Stimulated activated CD4-positive, alpha-beta T cell treated with anti-CD3 and anti-CD28 coated beads, Interleukin-4, amount 100 ng/mL, for 1 hour (primary cell): ENCODE measurements around the gene ADGRD1.
"Not testable (repeated sequence)": the region's sequence is repeated elsewhere in the genome, so short reads cannot be mapped to it uniquely, and the experiment has no call there.

Source experiments
- DNase-seq: peaks from one replicate; pipeline ENCODE4 v3.0.0-alpha.2; 2020

ADGRD1 gene

GRCh38 chr12:130953771-130954543 lies at the start of gene ADGRD1:
Gene ADGRD1, plus strand, starts transcription at chr12:130953907. Its CDS starts 559 bp downstream, at chr12:130954466.
- no peak for DNase-seq

DNA sequence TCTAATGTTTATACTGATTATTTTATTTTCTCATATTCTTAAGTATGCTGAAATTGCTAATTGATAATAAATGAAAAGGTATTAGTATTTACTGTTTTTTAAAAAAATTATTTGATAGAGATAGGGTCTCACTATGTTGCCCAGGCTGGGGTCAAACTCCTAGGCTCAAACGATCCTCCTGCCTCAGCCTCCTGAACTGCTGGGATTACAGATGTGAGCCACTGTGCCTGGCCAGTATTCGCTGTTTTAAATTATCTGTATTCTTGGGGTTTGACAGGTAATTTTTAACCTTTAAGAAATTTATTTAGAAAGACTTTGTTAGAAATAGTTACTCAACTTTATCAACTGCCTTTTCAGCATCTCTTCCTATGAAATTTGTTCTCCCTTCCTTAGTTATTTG lies 49.6 kb upstream of the ADGRD1 start:
- no peak for DNase-seq

GRCh38 chr12:130904936-130905455 lies 48.7 kb upstream of the ADGRD1 start:
- DNase-seq, result not testable (repeated sequence)

DNA sequence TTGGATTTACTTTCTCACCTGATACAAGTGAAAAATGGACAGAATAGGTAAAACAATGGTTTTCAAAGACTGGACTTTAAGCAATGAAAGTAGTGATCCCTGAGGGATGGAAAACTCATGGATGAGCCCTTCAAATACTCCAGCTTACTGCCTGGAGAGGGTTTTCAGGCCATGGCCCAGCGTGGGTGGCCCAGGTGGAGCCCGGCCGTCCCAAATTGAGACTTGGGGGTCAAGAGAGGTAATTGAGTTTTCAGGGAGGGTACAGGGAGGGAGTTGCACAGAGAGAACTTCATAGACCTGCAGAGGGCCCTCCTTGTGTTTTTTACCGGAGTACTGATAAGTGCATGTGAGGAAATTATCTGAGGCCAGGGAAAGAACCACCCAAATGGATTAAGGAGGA lies 44.6 kb upstream of the ADGRD1 start:
- DNase-seq, result no peak

- no peak for DNase-seq
Measured at GRCh38 chr12:130911193-130911592, 42.5 kb upstream of the ADGRD1 start.

- DNase-seq, result no peak
Measured at GRCh38 chr12:130911933-130912332, 41.8 kb upstream of the ADGRD1 start.

- no peak for DNase-seq
Measured at GRCh38 chr12:130916241-130916911, 37.3 kb upstream of the ADGRD1 start.

GRCh38 chr12:130917607-130918006 lies 36.1 kb upstream of the ADGRD1 start:
- no peak for DNase-seq

DNA sequence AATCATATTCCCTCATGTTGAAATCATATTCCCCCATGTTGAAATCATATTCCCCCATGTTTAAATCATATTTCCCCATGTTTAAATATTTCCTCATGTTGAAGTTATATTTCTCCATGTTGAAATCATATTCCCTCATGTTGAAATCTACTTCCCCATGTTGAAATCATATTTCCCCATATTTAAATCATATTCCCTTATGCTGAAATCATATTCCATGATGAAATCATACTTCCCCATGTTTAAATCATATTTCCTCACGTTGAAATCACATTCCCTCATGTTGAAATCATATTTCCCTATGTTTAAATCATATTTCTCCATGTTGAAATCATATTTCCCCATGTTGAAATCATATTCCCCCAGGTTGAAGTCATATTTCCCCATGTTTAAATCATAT lies 34.6 kb upstream of the ADGRD1 start:
- no peak for DNase-seq

GRCh38 chr12:130920119-130920703 lies 33.5 kb upstream of the ADGRD1 start:
- no peak for DNase-seq

DNA sequence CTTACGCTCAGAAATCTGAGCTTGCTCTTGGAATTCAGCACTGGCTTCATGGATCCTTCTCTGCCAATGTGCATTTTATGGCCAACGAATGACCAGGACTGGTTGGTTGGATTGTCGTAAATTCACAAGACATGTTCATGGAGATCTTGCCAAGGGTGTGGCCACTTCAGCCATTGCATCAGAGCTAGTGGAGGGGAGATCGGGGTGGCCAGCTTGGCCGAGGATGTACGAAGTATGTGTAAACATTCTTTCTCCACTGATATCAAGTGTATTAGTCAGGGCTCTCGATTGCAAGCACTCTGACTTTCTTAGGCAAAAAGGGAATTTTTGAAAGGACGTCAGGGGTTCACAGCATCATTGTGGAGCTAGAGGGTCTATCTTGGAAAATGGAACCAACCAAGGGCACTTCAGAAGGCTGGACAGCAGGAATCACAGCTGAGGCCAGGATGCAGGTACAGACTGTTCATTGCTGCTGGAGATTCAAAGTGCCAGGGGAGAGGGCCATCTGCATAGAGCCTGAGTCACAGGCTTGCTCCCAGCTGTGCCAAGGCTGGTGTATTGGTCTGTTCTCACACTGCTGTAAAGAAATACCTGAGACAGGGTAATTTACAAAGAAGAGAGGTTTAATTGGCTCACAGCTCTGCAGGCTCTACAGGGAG lies 32.9 kb upstream of the ADGRD1 start:
- no peak for DNase-seq

GRCh38 chr12:130922511-130922953 lies 31.2 kb upstream of the ADGRD1 start:
- DNase-seq, result no peak

DNA sequence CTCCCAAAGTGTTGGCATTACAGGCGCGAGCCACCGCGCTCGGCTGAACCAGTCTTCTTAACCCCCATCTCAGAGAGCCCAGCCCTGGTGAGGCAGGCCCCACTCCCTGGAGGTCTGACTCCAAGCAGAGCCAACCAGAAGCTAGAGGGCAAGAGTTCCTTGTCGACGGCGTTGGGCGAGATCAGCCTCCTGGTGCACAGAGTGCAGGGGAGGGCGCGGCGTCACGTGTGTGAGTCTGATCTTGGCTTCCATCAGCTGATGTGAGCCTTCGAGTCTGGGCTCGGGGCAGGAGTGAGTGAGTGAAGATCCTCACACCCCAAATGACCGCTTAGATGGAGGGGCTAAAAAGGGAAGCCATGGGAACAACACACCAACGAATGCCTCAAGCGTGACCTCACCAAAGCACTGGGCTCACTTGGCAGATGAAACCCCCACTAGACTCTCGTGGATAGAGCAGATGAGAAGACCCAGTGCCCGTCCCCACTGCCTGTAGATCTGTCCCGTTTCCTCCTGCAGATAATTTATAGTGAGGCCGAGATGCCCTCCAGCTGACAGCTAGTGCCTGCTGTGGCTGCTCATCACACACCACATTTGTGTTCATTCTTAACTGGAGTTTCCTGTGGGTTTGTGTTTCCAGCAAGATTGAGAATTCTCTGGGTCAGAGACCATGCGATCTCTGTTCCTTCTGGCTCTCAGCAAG lies 28.6 kb upstream of the ADGRD1 start:
- no peak for DNase-seq

DNA sequence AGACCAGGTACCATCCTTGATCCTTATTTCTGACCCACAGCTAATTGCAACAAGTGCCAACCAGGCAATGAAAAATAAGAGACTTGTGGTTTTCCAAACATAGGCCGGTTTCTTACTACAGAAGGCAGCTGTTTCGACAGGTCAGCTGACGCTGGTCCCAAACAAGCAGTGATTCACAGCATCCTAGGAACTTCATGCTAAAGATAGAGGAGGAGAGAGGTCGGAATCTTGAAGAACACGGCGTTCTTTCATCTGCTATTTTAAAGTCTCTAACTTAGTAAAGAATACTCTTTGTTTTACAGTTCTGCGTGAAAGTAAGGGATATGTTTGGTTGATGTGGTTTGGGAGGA lies 28.1 kb upstream of the ADGRD1 start:
- DNase-seq, result no peak

DNA sequence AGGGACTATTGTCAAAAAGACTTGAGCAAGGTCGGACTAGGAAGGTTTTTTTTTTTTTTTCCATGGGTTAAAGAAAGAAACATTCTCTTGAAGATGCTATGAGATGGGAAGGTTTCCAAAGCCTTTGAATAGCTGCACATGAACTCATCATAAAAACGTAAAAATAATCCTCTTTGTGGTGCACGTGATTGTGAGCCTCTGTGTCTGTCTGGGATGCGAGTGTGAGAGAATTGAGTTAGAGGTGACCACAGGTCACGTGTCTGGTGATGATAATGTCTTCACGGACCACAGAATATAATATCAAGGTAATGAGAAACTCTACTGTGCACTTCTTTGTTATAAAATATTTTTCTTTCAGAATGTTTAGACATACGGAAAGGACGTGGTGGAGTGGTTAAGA lies 24.3 kb upstream of the ADGRD1 start:
- DNase-seq, result no peak

- DNase-seq, result no peak
Measured at GRCh38 chr12:130932061-130932930, 21.4 kb upstream of the ADGRD1 start.

- no peak for DNase-seq
Measured at GRCh38 chr12:130933269-130933995, 20.3 kb upstream of the ADGRD1 start.

DNA sequence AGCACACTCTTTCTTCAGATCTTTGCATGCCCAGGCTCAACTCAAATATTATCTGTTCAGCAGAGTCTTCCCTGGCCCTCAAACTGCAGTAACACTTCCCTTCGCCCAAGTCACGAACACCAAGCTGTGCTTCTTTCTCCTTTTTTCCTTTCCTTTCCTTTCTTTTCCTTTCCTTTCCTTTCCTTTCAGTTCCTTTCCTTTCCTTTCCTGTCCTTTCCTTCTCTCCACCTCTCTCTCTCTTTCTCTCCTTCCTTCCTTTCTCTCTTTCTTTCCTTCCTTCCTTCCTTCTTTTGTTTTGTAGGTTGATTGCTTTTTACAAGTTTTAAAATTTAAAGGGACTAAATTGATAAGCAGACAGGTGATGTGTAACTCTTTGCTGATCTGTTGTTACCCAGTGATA lies 19.0 kb upstream of the ADGRD1 start:
- no peak for DNase-seq

GRCh38 chr12:130936561-130936960 lies 17.1 kb upstream of the ADGRD1 start:
- DNase-seq, result no peak

DNA sequence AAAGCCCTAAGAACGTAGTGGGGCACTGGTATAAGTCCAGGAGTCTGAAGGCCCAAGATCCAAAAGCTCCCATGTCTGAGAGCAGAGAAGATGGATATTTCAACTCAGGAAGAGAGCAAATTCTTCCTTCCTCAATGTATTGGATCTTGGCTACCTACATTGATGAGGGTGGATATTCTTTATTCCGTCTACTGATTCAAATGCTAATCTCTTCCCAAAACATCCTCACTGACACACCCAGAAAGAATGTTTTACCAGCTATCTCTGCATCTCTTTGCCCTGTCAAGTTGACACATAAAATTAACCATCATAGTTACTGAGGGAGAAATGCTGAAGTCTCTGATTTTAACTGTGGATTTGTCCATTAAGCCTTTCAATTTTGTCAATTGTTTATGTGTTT lies 16.6 kb upstream of the ADGRD1 start:
- no peak for DNase-seq

- not testable (repeated sequence) for DNase-seq
Measured at GRCh38 chr12:130937546-130937945, 16.2 kb upstream of the ADGRD1 start.
